BJ (cell line): ENCODE measurements around the gene SSBP3. TPM values are rescaled to one million over a fixed set of nuclear protein-coding genes. Genes with fewer than 3 reads are reported as not detected.

ENCODE experiments used
- CTCF ChIA-PET: fragments of 350-600 bp; formaldehyde crosslinking; extraction: SDS; loops from one replicate; lab custom pipeline; 2021; ENCODE audit warnings: antibody characterized with exemption, inconsistent platforms; lab: Yijun Ruan, JAX
- POLR2A ChIA-PET: fragments of 300-600 bp; sonication (Branson Sonifier 250); formaldehyde crosslinking; extraction: SDS; loops from one replicate; lab custom pipeline; 2021; ENCODE audit warnings: antibody characterized with exemption; lab: Charles Lee
- DNase-seq: peaks from one replicate; pipeline ENCODE4 v3.0.0-alpha.2; 2011; ENCODE audit warnings: low read depth
- H3K27me3 ChIP-seq: 2 replicates; pipeline ENCODE4 v1.6.0; 2011; ENCODE audit warnings: low read length; ENCODE audit not compliant: control insufficient read depth, insufficient read depth
- H3K36me3 ChIP-seq: 2 replicates; pipeline ENCODE4 v1.5.1; 2011; ENCODE audit warnings: low read length; ENCODE audit not compliant: control insufficient read depth, insufficient read depth
- H3K4me3 ChIP-seq: 2 replicates; pipeline ENCODE4 v1.5.1; 2011; ENCODE audit warnings: low read depth, mild to moderate bottlenecking, control low read depth, low read length
- polyA plus RNA-seq: library from polyadenylated mRNA; depleted of rRNA; stranded (reverse); fragments of >200 nt; gene quantifications from 2 replicates; pipeline ENCODE4 v1.2.3, GENCODE V29; 2011
- TF ChIP-seq, protein P1 (sequence below): IDR thresholded peaks from 2 replicates; pipeline ENCODE4 v1.5.1; 2011; ENCODE audit warnings: low read depth, mild to moderate bottlenecking, control low read depth, inconsistent platforms, low read length, moderate library complexity; ENCODE audit not compliant: insufficient read depth

The SSBP3 gene
- polyA plus RNA-seq, 1 experiment, result 25.9 TPM

DNA sequence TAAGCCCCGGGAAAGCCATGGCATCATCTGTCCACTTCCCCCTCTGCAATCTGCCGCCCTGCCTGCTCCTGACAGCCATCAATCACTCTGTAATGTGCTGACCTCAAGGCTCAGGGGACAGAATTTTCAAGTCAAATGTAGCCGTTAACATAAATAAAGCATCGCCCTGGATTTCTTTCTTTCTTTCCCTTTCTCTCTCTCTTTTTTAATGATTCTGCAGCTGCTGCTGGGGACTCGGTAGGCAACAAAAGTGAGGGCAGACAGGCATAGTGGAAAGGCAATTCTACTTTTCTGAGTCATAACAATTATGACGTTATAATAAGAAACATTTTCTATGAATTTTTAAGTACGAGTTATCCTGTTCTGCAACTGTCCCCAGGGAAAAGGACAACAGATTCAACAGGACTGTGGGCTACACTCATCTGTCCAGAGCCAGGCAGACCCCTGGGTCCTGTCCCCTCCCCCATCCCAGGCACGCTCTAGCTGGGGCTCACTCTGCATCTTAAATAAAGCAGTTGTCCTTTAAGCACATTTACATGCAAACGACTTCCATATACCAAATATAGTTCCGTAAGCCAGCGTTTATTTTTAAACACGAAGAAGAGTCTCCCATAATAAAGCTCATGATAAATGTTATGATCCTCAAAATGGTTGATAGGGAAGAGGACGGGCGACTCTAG lies 78.7 kb downstream of the SSBP3 start:
- no peak for DNase-seq
- Histone ChIP-seq H3K4me3 (no peak overlapping the region), H3K36me3 (0 out of 2 replicates have a peak, but pooled peaks cover 1% of the 10 kb centered on the region), H3K27me3 (no peaks in the 10 kb centered on the region)
- CTCF ChIA-PET, result interaction anchor here (0.6 to 1.4 kb wide), 2 partner anchors 57 to 162 kb away, joined by 3 read pairs; no protein-coding TSS in a partner anchor
- POLR2A ChIA-PET, result interaction anchor here (0.5 kb wide), 1 partner anchor 15 kb away, joined by 7 read pairs; no protein-coding TSS in a partner anchor
- TF ChIP-seq, protein P1, sequence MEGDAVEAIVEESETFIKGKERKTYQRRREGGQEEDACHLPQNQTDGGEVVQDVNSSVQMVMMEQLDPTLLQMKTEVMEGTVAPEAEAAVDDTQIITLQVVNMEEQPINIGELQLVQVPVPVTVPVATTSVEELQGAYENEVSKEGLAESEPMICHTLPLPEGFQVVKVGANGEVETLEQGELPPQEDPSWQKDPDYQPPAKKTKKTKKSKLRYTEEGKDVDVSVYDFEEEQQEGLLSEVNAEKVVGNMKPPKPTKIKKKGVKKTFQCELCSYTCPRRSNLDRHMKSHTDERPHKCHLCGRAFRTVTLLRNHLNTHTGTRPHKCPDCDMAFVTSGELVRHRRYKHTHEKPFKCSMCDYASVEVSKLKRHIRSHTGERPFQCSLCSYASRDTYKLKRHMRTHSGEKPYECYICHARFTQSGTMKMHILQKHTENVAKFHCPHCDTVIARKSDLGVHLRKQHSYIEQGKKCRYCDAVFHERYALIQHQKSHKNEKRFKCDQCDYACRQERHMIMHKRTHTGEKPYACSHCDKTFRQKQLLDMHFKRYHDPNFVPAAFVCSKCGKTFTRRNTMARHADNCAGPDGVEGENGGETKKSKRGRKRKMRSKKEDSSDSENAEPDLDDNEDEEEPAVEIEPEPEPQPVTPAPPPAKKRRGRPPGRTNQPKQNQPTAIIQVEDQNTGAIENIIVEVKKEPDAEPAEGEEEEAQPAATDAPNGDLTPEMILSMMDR, result no peak

DNA sequence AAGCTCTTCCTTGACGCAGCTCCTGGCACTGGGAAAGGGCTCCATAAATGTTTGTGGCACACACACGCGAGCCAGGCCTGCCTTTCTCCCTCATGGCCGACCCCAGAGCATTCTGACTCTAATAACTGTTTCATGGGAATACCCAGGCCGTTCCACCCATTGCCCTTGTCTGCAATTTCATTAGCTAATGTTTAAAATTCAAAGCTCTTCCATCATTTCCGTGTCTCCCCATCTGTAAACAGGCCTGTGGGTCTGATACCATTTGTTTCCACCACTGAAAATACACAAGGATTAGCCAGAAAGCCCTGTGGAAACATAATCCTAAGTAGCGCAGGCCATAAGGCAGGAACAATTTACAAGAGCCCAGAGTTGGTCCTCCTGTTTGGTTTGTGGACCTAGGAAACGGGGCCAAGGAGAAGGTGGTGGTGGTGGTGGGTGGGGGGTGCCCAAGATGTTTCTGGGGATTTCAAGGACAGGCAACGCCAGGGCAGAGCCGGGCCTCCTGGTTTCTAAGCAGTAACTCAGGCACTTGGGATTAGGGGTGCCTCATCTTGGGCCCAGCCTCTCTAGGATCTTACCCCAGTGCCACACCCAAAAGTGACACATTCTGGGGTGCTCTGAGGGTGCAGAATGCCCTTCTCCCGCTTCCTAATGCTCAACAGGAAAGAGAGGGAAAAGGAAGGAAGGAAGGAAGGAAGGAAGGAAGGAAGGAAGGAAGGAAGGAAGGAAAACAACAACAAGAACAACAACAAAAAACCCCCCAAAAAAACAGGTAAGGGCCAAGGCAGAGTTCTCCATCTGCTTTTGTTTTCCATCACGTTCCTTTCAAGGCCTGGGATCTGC lies 79.4 kb downstream of the SSBP3 start:
- POLR2A ChIA-PET, result no interaction called here
- Histone ChIP-seq H3K27me3 (no peaks in the 10 kb centered on the region), H3K36me3 (0 out of 2 replicates have a peak, but pooled peaks cover 1% of the 10 kb centered on the region), H3K4me3 (no peak overlapping the region)
- no peak for DNase-seq
- TF ChIP-seq, protein P1, result no peak
- CTCF ChIA-PET, result interaction anchor here (1.4 kb wide), 1 partner anchor 163 kb away, joined by 3 read pairs; no protein-coding TSS in a partner anchor

DNA sequence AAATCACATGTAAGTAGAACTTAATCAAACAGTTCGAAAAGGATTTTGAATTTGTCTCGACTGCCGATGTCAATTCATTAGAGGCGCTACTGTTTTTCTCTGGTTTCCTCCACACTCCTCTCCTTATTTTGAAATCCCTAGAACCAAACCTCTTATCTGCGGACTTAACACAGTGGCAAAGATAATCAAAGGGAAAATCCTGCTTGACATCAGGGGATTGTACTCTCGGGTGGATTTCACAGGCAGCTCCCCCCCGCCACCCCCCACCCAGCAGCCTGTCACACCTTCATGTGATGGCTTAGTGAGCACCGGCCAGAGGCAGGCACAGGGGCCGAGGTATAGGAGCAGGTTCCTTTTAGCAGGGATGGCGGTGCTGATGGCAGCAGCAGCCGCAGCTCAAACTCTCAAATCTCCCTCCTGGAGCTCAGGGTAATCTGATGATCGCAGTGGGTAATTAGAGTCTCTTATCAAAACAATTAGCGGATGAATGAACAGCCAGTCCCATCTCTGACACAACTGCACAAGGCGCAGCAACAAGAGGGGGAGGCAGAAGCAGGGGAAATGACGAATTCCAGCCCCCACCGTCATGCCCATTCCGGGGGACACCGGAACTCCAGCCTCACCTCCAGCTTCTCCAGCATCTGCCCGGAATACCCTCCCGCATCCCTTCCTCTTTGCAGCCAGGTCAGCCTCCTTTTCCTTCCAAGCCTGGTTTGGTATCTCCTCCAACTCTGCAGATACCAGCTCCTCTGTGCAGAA lies 80.3 kb downstream of the SSBP3 start:
- Histone ChIP-seq H3K4me3 (no peak overlapping the region), H3K27me3 (no peaks in the 10 kb centered on the region), H3K36me3 (0 out of 2 replicates have a peak, but pooled peaks cover 1% of the 10 kb centered on the region)
- TF ChIP-seq, protein P1, result no peak
- POLR2A ChIA-PET, result no interaction called here
- no peak for DNase-seq
- CTCF ChIA-PET, result no interaction called here

DNA sequence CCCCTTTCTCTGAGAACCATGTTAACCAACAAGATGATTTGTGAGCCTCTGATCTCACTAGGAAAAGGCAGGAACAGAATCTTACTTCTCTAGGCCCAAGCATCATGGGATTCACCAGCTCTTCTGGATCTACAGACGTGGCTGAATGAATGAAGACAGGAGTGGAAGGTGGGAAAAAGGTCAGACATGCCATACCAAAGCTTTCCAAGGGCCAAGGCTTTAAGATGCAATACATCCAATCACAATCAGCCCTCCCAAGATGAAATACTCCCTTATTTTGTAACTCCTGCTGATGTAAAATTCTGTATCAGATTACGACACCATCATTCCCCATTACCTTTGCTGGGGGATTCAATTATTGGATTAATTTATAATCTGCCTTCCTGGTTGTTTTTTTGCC lies 80.9 kb downstream of the SSBP3 start:
- 0 out of 2 replicates have a peak, but pooled peaks cover 1% of the 10 kb centered on the region for H3K36me3 ChIP-seq
- DNase-seq, result no peak
- POLR2A ChIA-PET, result no interaction called here
- H3K27me3 ChIP-seq, result no peaks in the 10 kb centered on the region
- CTCF ChIA-PET, result no interaction called here
- H3K4me3 ChIP-seq, result no peak overlapping the region
- TF ChIP-seq, protein P1, result no peak
